Neuronal stem cell (in vitro differentiated cells): ENCODE measurements around the gene IZUMO4.
A peak's percentile ranks its signal among the peaks of the same experiment; 100 is the strongest.

Source experiments
- DNase-seq: peaks from one replicate; pipeline ENCODE4 v3.0.0-alpha.2; 2013; ENCODE audit warnings: low spot score
- H2AFZ ChIP-seq: one replicate; pipeline ENCODE4 v1.6.1; 2013; ENCODE audit warnings: mild to moderate bottlenecking, low read length, inconsistent platforms
- H2AK5ac ChIP-seq: 2 replicates; pipeline ENCODE4 v1.6.1; 2013; ENCODE audit warnings: low read depth, mild to moderate bottlenecking, inconsistent platforms, low read length, moderate library complexity, mixed read lengths
- H2BK120ac ChIP-seq: 2 replicates; pipeline ENCODE4 v1.6.1; 2013; ENCODE audit warnings: low read depth, mild to moderate bottlenecking, inconsistent platforms, low read length, moderate library complexity, mixed read lengths
- H2BK12ac ChIP-seq: one replicate; pipeline ENCODE4 v1.6.1; 2013; ENCODE audit warnings: low read length, inconsistent platforms
- H2BK15ac ChIP-seq: 2 replicates; pipeline ENCODE4 v1.6.1; 2013; ENCODE audit warnings: mild to moderate bottlenecking, low read length, inconsistent platforms, mixed read lengths
- H2BK5ac ChIP-seq: one replicate; pipeline ENCODE4 v1.6.1; 2013; ENCODE audit warnings: inconsistent platforms, mild to moderate bottlenecking, low read length, moderate library complexity
- H3K14ac ChIP-seq: one replicate; pipeline ENCODE4 v1.6.1; 2013; ENCODE audit warnings: low read length, inconsistent platforms
- H3K18ac ChIP-seq: 2 replicates; pipeline ENCODE4 v1.6.1; 2013; ENCODE audit warnings: low read length, inconsistent platforms
- H3K23ac ChIP-seq: 2 replicates; pipeline ENCODE4 v1.6.1; 2013; ENCODE audit warnings: low read depth, mild to moderate bottlenecking, mixed read lengths, low read length, inconsistent platforms; ENCODE audit not compliant: poor library complexity
- H3K27ac ChIP-seq: replicated peaks from 3 replicates; pipeline ENCODE4 v1.5.1; 2013; ENCODE audit warnings: low read length, inconsistent platforms
- H3K27me3 ChIP-seq, 3 experiments: 2 replicates each; pipeline ENCODE4 v1.6.1; 2013; ENCODE audit warnings: low read length in 3 of 3, mild to moderate bottlenecking in 2 of 3, inconsistent platforms in 1 of 3, low read depth in 1 of 3, mixed read lengths in 1 of 3, moderate library complexity in 1 of 3; ENCODE audit not compliant: control insufficient read depth in 3 of 3, insufficient read depth in 3 of 3
- H3K36me3 ChIP-seq, 2 donors: replicated peaks in 1 of 2; 2 replicates each; pipeline ENCODE4 v1.6.1; 2013; ENCODE audit warnings: low read length in 2 of 2; ENCODE audit not compliant: control insufficient read depth in 2 of 2, insufficient read depth in 2 of 2
- H3K4ac ChIP-seq: 2 replicates; pipeline ENCODE4 v1.6.1; 2013; ENCODE audit warnings: inconsistent platforms, mild to moderate bottlenecking, low read length, moderate library complexity
- H3K4me1 ChIP-seq, 2 donors: 1 replicate in 1 of 2; 2 replicates in 1 of 2; pipeline ENCODE4 v1.6.1; 2013; ENCODE audit warnings: low read length in 2 of 2, low read depth in 1 of 2; ENCODE audit not compliant: control insufficient read depth in 2 of 2, insufficient read depth in 1 of 2
- H3K4me2 ChIP-seq: one replicate; pipeline ENCODE4 v1.6.1; 2013; ENCODE audit warnings: mild to moderate bottlenecking, low read length, inconsistent platforms; ENCODE audit not compliant: insufficient read depth, poor library complexity, severe bottlenecking
- H3K4me3 ChIP-seq, 2 donors: 2 replicates each; pipeline ENCODE4 v1.5.1; 2013; ENCODE audit warnings: low read length in 2 of 2, mild to moderate bottlenecking in 2 of 2, inconsistent platforms in 1 of 2, moderate library complexity in 1 of 2
- H3K79me1 ChIP-seq: one replicate; pipeline ENCODE4 v1.6.1; 2013; ENCODE audit warnings: low read depth, mild to moderate bottlenecking, inconsistent platforms, low read length, moderate library complexity
- H3K9ac ChIP-seq: one replicate; pipeline ENCODE4 v1.6.1; 2013; ENCODE audit warnings: mild to moderate bottlenecking, low read depth, low read length, inconsistent platforms; ENCODE audit not compliant: poor library complexity
- H3K9me3 ChIP-seq, 2 donors: replicated peaks in 1 of 2; 2 replicates each; pipeline versions ENCODE3 to v1.6.1; 2013; ENCODE audit warnings: low read length in 2 of 2, mild to moderate bottlenecking in 2 of 2, inconsistent platforms in 1 of 2, low read depth in 1 of 2, mixed read lengths in 1 of 2, moderate library complexity in 1 of 2; ENCODE audit not compliant: control insufficient read depth in 2 of 2, insufficient read depth in 1 of 2
- H4K8ac ChIP-seq: one replicate; pipeline ENCODE4 v1.6.1; 2013; ENCODE audit warnings: low read depth, mild to moderate bottlenecking, inconsistent platforms, low read length, moderate library complexity
- H4K91ac ChIP-seq: one replicate; pipeline ENCODE4 v1.6.1; 2013; ENCODE audit warnings: low read length, low read depth, mild to moderate bottlenecking, inconsistent platforms; ENCODE audit not compliant: poor library complexity
- WGBS, 2 donors: extraction: QIAGEN DNeasy Blood & Tissue Kit; methylation state at CpG; one replicate each; pipeline ENCODE4 v1.1.7; 2013; ENCODE audit warnings: missing lambda C conversion rate in 2 of 2, mixed read lengths in 1 of 2; ENCODE audit not compliant: insufficient read length in 2 of 2, insufficient replicate concordance in 1 of 2; ENCODE audit errors: extremely low coverage in 2 of 2; 5-methylcytosine and 5-hydroxymethylcytosine counted together

Gene IZUMO4

DNA sequence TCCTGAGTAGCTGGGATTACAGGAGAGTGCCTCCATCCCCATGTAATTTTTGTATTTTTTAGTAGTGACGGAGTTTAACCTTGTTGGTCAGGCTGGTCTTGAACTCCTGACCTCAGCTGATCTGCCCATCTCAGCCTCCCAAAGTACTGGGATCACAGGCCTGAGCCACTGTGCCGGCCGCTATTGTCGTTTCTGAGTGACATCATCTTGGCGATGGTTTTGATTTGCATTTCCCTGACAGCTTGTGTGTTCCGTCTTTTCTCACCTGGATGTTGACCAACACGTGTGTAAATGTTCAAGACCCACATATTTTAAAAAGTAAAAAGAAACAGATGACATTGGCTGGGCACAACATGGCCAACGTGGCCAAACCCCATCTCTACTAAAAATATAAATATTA lies 32.9 kb upstream of the IZUMO4 start:
- Histone ChIP-seq H2AFZ (no peak overlapping the region), H3K4me2 (no peak overlapping the region), H3K4ac (no peak overlapping the region), H3K18ac (no peak overlapping the region), H3K79me1 (peaks cover 4% of the 10 kb centered on the region), H3K23ac (no peak overlapping the region), H3K9ac (no peak overlapping the region), H3K4me1 (peaks cover 22 to 29% of the 10 kb centered on the region in 2 donors), H4K91ac (no peak overlapping the region), H4K8ac (no peak overlapping the region), H3K36me3 (no peaks in the 10 kb centered on the region), H3K9me3 (no peaks in the 10 kb centered on the region), H2BK120ac (no peak overlapping the region), H2BK5ac (no peak overlapping the region), H3K4me3 (no peak overlapping the region), H2BK15ac (no peak overlapping the region), H3K27me3 (no peaks in the 10 kb centered on the region), H2AK5ac (no peak overlapping the region), H2BK12ac (no peak overlapping the region), H3K27ac (no peak overlapping the region), H3K14ac (no peak overlapping the region)
- WGBS, 2 donors, result no CpG with 5 or more reads among the region's 8 CpGs
- no peak for DNase-seq

DNA sequence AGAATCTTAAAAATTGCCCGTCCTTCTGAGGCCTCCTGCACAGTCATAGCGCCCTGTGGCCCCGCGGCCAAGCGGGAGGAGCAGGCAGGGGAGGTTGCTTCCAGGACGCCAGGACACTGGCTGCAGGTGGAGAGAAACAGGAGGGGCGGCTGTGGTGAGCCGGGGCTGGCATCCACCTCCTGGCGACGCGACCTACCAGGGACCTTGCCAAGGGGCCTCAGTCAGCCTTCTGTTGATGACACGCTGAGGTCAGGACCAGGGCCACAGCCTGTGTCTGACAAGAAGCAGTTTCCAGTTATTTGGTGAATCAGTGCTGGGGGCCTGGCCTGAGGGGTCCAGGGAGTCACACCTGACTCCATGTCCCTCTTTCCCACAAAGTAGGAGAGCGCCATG lies 32.3 kb upstream of the IZUMO4 start:
- Histone ChIP-seq H2BK15ac (peak overlapping the region; percentile 59), H3K4me2 (no peak overlapping the region), H3K79me1 (peaks cover 4% of the 10 kb centered on the region), H3K4me1 (peaks cover 20 to 23% of the 10 kb centered on the region in 2 donors), H3K9ac (no peak overlapping the region), H2AFZ (peak overlapping the region; percentile 67), H2BK120ac (no peak overlapping the region), H3K14ac (peak overlapping the region; percentile 63), H2BK5ac (peak overlapping the region; percentile 42), H4K91ac (no peak overlapping the region), H3K27me3 (no peaks in the 10 kb centered on the region), H4K8ac (no peak overlapping the region), H3K18ac (peak overlapping the region; percentile 72), H2BK12ac (no peak overlapping the region), H3K36me3 (no peaks in the 10 kb centered on the region), H3K4ac (no peak overlapping the region), H2AK5ac (peak overlapping the region; percentile 53), H3K9me3 (no peaks in the 10 kb centered on the region), H3K23ac (no peak overlapping the region), H3K4me3 (no peak overlapping the region), H3K27ac (no peak overlapping the region)
- DNase-seq, result no peak
- WGBS, 2 donors, result no CpG with 5 or more reads among the region's 13 CpGs

DNA sequence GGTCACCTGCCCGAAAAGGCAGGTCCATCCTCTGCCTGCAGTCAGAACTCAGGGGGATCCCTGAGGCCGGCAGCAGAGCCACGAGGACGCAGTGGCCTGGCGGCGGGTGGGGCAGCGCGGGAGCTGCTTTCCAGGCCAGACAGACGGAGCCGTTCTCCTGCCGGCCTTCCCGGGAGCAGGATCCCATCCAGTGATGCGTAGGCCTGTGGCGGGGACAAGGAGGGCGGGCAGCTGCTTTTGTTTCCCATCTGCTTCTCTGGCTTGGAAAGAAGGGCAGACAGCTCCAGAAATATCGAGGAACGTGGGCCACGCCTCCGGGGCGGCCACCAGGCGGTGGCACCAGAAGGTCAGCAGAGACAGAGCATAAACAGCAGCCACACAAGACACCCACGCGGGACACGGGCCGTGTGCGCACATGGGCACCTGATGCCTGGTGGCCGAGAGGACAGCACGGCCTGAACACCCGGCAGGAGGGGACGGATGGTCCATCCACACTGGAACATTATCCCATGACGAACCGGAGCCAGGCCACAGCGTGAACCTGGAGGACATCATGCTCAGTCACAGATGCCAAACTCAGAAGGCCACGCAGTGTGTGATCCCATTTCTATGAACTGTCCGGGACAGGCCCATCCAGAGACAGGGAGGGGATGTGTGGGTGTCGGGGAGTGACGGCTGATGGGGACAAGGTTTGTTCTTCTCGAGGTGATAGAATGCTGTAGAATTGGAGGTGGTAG lies 31.8 kb upstream of the IZUMO4 start:
- Histone ChIP-seq H4K8ac (no peak overlapping the region), H3K36me3 (peaks cover 0 to 2% of the 10 kb centered on the region in 2 donors), H4K91ac (no peak overlapping the region), H2BK12ac (peak overlapping the region; percentile 17), H2BK5ac (no peak overlapping the region), H3K4me3 (no peak overlapping the region), H2AK5ac (peak overlapping the region; percentile 64), H3K9ac (peak overlapping the region; percentile 78), H3K9me3 (no peaks in the 10 kb centered on the region), H2AFZ (peak overlapping the region; percentile 67), H3K4ac (no peak overlapping the region), H3K18ac (peak overlapping the region; percentile 59), H3K4me1 (peaks cover 16 to 17% of the 10 kb centered on the region in 2 donors), H2BK15ac (peak overlapping the region; percentile 59), H3K27ac (peak overlapping the region; percentile 3), H3K4me2 (no peak overlapping the region), H3K27me3 (no peaks in the 10 kb centered on the region), H3K79me1 (no peaks in the 10 kb centered on the region), H3K23ac (peak overlapping the region; percentile 58), H2BK120ac (no peak overlapping the region), H3K14ac (peak overlapping the region; percentile 63)
- DNase-seq, result no peak
- no CpG with 5 or more reads among the region's 38 CpGs for WGBS, 2 donors

DNA sequence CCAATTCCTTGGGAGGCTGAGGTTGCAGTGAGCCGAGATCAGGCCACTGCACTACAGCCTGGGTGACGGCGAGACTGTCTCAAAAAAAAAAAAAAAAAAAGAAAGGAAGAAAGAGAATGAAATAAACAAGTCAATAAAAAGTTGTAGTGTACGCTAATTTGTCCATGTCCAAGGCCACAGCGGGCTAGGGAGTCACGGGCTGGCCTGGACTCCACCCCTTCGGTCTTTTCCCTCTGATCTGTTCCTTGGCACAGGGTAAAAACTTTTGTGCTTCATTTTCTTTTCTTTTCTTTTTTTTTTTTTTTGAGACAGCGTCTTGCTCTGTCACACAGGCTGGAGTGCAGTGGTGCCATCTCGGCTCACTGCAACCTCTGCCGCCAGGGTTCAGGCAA lies 26.3 kb upstream of the IZUMO4 start:
- H3K27me3 ChIP-seq, result no peaks in the 10 kb centered on the region
- H2AK5ac ChIP-seq, result no peak overlapping the region
- H2BK5ac ChIP-seq, result no peak overlapping the region
- H2AFZ ChIP-seq, result no peak overlapping the region
- H3K9me3 ChIP-seq, result no peaks in the 10 kb centered on the region
- H3K14ac ChIP-seq, result no peak overlapping the region
- H2BK15ac ChIP-seq, result no peak overlapping the region
- no peak overlapping the region for H3K27ac ChIP-seq
- H3K4me1 ChIP-seq, result peaks cover 0 to 2% of the 10 kb centered on the region in 2 donors
- H3K79me1 ChIP-seq, result no peaks in the 10 kb centered on the region
- no peak overlapping the region for H3K4ac ChIP-seq
- peaks cover 16 to 46% of the 10 kb centered on the region in 2 donors for H3K36me3 ChIP-seq
- no peak overlapping the region for H3K9ac ChIP-seq
- no peak overlapping the region for H3K18ac ChIP-seq
- no peak overlapping the region for H4K91ac ChIP-seq
- H3K23ac ChIP-seq, result no peak overlapping the region
- no CpG with 5 or more reads among the region's 10 CpGs for WGBS, 2 donors
- no peak overlapping the region for H2BK120ac ChIP-seq
- no peak overlapping the region for H4K8ac ChIP-seq
- no peak overlapping the region for H3K4me2 ChIP-seq
- DNase-seq, result no peak
- H2BK12ac ChIP-seq, result no peak overlapping the region
- no peak overlapping the region for H3K4me3 ChIP-seq
